ENCODE measurements around the gene SSX2IP. TPM values are rescaled to one million over a fixed set of nuclear protein-coding genes. Genes with fewer than 3 reads are reported as not detected.

The SSX2IP gene
- total RNA-seq, 1 donor, result 13.4 TPM

GRCh38 chr1:84672080-84672854 lies 18.0 kb downstream of the SSX2IP start:
- no peak overlapping the region for H3K4me3 ChIP-seq (ENCODE audit: low read depth, low read length)
- no peak for DNase-seq (ENCODE audit: low read depth)
- no peak for TF ChIP-seq CTCF (IDR thresholded peaks at IDR 0.05; ENCODE audit: insufficient read depth, low read depth, low read length)

GRCh38 chr1:84669831-84670230 lies 20.4 kb downstream of the SSX2IP start:
- TF ChIP-seq CTCF (IDR thresholded peaks at IDR 0.05; ENCODE audit: insufficient read depth, low read depth, low read length), result no peak
- DNase-seq (ENCODE audit: low read depth), result no peak
- H3K4me3 ChIP-seq (ENCODE audit: low read depth, low read length), result no peak overlapping the region

GRCh38 chr1:84668185-84668584 lies 22.1 kb downstream of the SSX2IP start:
- TF ChIP-seq CTCF (IDR thresholded peaks at IDR 0.05; ENCODE audit: insufficient read depth, low read depth, low read length), result peak; percentile 57
- H3K4me3 ChIP-seq (ENCODE audit: low read depth, low read length), result no peak overlapping the region
- peak; percentile 43 for DNase-seq (ENCODE audit: low read depth)

GRCh38 chr1:84665703-84666317 lies 24.5 kb downstream of the SSX2IP start:
- DNase-seq (ENCODE audit: low read depth), result no peak
- no peak overlapping the region for H3K4me3 ChIP-seq (ENCODE audit: low read depth, low read length)

GRCh38 chr1:84653130-84653677 lies 37.1 kb downstream of the SSX2IP start:
- no peak overlapping the region for H3K4me3 ChIP-seq (ENCODE audit: low read depth, low read length)
- peak; percentile 16 for TF ChIP-seq CTCF (IDR thresholded peaks at IDR 0.05; ENCODE audit: insufficient read depth, low read depth, low read length)
- no peak for DNase-seq (ENCODE audit: low read depth)

More at GRCh38 chr1:84665703-84666317, 24.5 kb downstream of the SSX2IP start:
- TF ChIP-seq CTCF (IDR thresholded peaks at IDR 0.05; ENCODE audit: insufficient read depth, low read depth, low read length), result no peak

GRCh38 chr1:84644472-84644871 lies 45.8 kb downstream of the SSX2IP start:
- TF ChIP-seq CTCF (IDR thresholded peaks at IDR 0.05; ENCODE audit: insufficient read depth, low read depth, low read length), result no peak
- no peak for DNase-seq (ENCODE audit: low read depth)
- H3K4me3 ChIP-seq (ENCODE audit: low read depth, low read length), result no peak overlapping the region
